Measurements from ENCODE around the gene CAPRIN1. TPM values are rescaled to one million over a fixed set of nuclear protein-coding genes. Genes with fewer than 3 reads are reported as not detected.

Gene CAPRIN1, protein sequence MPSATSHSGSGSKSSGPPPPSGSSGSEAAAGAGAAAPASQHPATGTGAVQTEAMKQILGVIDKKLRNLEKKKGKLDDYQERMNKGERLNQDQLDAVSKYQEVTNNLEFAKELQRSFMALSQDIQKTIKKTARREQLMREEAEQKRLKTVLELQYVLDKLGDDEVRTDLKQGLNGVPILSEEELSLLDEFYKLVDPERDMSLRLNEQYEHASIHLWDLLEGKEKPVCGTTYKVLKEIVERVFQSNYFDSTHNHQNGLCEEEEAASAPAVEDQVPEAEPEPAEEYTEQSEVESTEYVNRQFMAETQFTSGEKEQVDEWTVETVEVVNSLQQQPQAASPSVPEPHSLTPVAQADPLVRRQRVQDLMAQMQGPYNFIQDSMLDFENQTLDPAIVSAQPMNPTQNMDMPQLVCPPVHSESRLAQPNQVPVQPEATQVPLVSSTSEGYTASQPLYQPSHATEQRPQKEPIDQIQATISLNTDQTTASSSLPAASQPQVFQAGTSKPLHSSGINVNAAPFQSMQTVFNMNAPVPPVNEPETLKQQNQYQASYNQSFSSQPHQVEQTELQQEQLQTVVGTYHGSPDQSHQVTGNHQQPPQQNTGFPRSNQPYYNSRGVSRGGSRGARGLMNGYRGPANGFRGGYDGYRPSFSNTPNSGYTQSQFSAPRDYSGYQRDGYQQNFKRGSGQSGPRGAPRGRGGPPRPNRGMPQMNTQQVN
- total RNA-seq = 197 and 239 TPM in 2 replicates

GRCh38 chr11:34051349-34052035 lies at the start of gene CAPRIN1:
TSS of gene CAPRIN1 (plus strand) at chr11:34051731. CDS start at chr11:34052421, 690 bp downstream.

DNA sequence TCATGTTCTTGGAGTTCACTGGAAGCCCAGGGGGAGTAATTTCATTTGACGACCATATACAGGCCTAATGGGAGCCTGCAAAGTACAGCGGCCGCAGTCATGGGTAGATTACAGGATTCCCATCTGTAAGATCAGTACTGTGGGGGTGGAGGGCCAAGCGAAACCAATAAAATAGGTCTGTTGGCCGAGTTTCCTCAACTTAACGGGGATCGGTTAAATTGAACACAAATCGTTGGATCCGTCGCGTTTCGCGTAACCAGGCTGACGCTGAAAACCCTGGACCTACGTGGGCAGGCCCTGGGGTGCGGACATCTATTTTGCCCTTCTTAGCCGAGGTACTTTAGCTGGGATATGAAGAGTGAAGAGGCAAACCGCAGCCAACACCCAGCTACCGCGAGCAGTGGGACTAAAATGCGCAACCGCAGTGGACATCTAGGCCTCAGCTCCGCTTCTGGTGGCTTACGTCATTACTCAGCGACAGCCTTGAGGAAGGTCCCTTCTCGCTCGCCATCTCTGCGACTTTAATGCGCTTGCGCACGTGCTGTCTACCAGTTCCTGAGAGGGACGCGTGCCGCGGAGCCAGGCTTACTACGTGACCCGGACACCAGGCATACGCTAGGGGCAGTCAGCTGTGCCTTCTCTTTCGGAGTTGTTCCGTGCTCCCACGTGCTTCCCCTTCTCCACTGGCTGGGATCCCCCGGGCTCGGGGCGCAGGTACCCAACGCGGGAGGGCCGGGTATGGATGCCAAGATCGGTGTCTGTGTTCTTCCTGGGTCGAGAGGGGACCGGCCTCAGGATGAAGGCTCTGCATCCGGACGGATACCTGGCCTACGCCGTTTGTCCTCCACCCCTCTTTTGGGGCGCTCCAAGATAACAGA lies 53.8 kb downstream of the CAPRIN1 start, which contains the start of gene NAT10:
Gene NAT10 (plus strand): TSS at position 551 of the 878 bp plus-strand sequence. CDS start 2,597 bp downstream, outside the sequence.

Other genes with a start within 250 kb of the CAPRIN1 start
- gene LMO2, start 159.7 kb upstream of the CAPRIN1 start, total RNA-seq = under 0.01 and 0.20 TPM in 2 replicates
- 38.6 and 49.1 TPM in 2 replicates for gene NAT10, start 53.9 kb downstream of the CAPRIN1 start, total RNA-seq

Measured in subcutaneous preadipocyte (primary cell).